Measurements from ENCODE around the gene ADSS2. TPM values are rescaled to one million over a fixed set of nuclear protein-coding genes. Genes with fewer than 3 reads are reported as not detected.

Gene ADSS2
- total RNA-seq, 1 experiment from 2014 or later = 76.7 TPM

DNA sequence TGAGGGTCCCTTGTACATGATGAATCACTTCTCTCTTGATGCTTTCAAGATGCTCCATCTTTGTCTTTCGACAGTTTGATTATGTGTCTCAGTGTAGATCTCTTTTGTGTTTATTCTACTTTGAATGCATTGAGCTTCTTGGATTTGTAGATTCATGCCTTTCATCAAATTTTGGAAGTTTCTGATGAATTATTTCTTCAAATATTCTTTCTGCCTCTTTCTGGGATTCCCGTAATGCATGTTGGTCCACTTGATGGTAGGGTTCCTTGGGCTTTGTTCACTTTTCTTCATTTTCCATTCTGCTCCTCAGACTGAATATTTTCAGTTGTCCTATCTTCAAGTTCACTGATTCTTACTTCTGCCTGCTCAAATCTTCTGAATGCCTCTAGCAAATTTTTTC lies 50.7 kb downstream of the ADSS2 start:
- no peaks in the 10 kb centered on the region for H3K4me1 ChIP-seq (replicated peaks; ENCODE audit: insufficient read depth)
- H3K27me3 ChIP-seq (ENCODE audit: insufficient read depth, low read depth) = no peaks in the 10 kb centered on the region
- CTCF ChIA-PET = interaction anchor here (0.6 kb wide), 1 partner anchor 61 kb away, joined by 8 read pairs; no protein-coding TSS in a partner anchor
- BruUV-seq (replicated peaks) = no TSS peak
- no peaks in the 10 kb centered on the region for H4K20me1 ChIP-seq (ENCODE audit: insufficient read depth)
- H3K4me2 ChIP-seq = no peak overlapping the region
- H3K4me3 ChIP-seq = no peak overlapping the region
- POLR2A ChIA-PET (ENCODE audit: unreplicated experiment) = no interaction called here
- H3K36me3 ChIP-seq (ENCODE audit: low read depth) = peaks cover 38% of the 10 kb centered on the region
- no peaks in the 10 kb centered on the region for H3K79me2 ChIP-seq (ENCODE audit: low read depth)
- H3F3A ChIP-seq (ENCODE audit: insufficient read depth, low read depth) = 0 out of 2 replicates have a peak, but pooled peaks cover 6% of the 10 kb centered on the region
- no peak overlapping the region for H3K27ac ChIP-seq
- H3K9me2 ChIP-seq (ENCODE audit: insufficient read depth) = no peaks in the 10 kb centered on the region
- TF ChIP-seq, protein P1, sequence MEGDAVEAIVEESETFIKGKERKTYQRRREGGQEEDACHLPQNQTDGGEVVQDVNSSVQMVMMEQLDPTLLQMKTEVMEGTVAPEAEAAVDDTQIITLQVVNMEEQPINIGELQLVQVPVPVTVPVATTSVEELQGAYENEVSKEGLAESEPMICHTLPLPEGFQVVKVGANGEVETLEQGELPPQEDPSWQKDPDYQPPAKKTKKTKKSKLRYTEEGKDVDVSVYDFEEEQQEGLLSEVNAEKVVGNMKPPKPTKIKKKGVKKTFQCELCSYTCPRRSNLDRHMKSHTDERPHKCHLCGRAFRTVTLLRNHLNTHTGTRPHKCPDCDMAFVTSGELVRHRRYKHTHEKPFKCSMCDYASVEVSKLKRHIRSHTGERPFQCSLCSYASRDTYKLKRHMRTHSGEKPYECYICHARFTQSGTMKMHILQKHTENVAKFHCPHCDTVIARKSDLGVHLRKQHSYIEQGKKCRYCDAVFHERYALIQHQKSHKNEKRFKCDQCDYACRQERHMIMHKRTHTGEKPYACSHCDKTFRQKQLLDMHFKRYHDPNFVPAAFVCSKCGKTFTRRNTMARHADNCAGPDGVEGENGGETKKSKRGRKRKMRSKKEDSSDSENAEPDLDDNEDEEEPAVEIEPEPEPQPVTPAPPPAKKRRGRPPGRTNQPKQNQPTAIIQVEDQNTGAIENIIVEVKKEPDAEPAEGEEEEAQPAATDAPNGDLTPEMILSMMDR (conservative IDR thresholded peaks at IDR 0.05) = no peak
- TF ChIP-seq EZH2 (IDR thresholded peaks at IDR 0.05; ENCODE audit: low read depth) = no peak
- H2AFZ ChIP-seq = no peak overlapping the region
- H3K9me3 ChIP-seq (ENCODE audit: insufficient read depth, low read depth) = peaks cover 19% of the 10 kb centered on the region
- intact Hi-C loops (cut with micrococcal nuclease; ENCODE audit: unreplicated experiment) = no loop called here
- no peak for DNase-seq

DNA sequence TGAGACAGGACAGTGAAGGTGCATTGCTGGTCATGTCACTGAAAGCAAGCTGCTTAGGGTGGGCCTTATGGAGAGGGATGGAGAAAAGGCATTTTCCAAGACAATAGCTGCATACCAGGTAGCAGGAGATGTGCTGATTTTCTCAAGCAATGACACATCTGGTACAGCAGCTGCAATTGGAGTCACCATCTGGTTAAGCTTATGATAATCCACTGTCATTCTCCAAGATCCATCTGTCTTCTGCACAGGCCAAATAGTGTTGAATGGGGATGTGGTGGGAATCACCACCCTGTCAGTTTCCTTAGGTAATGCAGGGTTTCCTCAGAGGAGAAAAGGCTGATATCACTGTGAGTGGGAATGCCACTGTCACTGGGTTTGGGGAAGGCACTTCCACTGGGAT lies 54.6 kb downstream of the ADSS2 start:
- Histone ChIP-seq H3K4me2 (no peak overlapping the region), H3F3A (ENCODE audit: insufficient read depth, low read depth) (peaks cover 9% of the 10 kb centered on the region; the same call in 1 of the 2 replicates), H3K27me3 (ENCODE audit: insufficient read depth, low read depth) (no peaks in the 10 kb centered on the region), H3K79me2 (ENCODE audit: low read depth) (no peaks in the 10 kb centered on the region), H2AFZ (no peak overlapping the region), H3K4me3 (no peak overlapping the region), H3K36me3 (ENCODE audit: low read depth) (peaks cover 14% of the 10 kb centered on the region), H3K9me2 (ENCODE audit: insufficient read depth) (no peaks in the 10 kb centered on the region), H3K4me1 (replicated peaks; ENCODE audit: insufficient read depth) (peaks cover 5% of the 10 kb centered on the region), H3K27ac (no peak overlapping the region), H4K20me1 (ENCODE audit: insufficient read depth) (no peaks in the 10 kb centered on the region), H3K9me3 (ENCODE audit: insufficient read depth, low read depth) (peaks cover 8% of the 10 kb centered on the region; the same call in 1 of the 2 replicates)
- BruUV-seq (replicated peaks) = no TSS peak
- no peak for TF ChIP-seq EZH2 (IDR thresholded peaks at IDR 0.05; ENCODE audit: low read depth)
- TF ChIP-seq, protein P1 (conservative IDR thresholded peaks at IDR 0.05) = no peak
- DNase-seq = no peak
- CTCF ChIA-PET = no interaction called here
- POLR2A ChIA-PET (ENCODE audit: unreplicated experiment) = no interaction called here
- intact Hi-C loops (cut with micrococcal nuclease; ENCODE audit: unreplicated experiment) = no loop called here

DNA sequence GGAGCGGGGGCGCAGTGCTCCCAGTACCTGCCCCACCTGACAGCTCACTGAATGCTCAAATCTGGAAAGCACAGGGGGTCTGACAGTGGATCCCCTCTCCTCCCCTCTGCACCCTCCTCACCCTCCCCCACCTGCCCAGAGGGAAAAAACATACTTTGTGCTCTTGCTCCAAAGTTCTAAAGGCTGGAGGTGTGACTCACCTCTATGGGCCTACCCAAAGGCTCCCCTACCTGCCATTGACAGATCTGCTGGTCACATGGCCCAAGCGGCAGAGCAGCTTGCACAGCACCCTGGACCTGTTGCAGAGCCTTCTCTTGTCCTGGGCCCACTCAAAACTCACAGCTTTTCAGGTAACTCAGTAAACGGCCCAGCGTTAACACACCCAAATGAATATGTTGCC lies 55.7 kb downstream of the ADSS2 start:
- no TSS peak for BruUV-seq (replicated peaks)
- Histone ChIP-seq H3K27me3 (ENCODE audit: insufficient read depth, low read depth) (no peaks in the 10 kb centered on the region), H3K36me3 (ENCODE audit: low read depth) (peaks cover 3% of the 10 kb centered on the region), H3F3A (ENCODE audit: insufficient read depth, low read depth) (peaks cover 19% of the 10 kb centered on the region; the same call in 1 of the 2 replicates), H4K20me1 (ENCODE audit: insufficient read depth) (no peaks in the 10 kb centered on the region), H3K4me2 (no peak overlapping the region), H3K4me1 (replicated peaks; ENCODE audit: insufficient read depth) (peaks cover 14% of the 10 kb centered on the region), H3K4me3 (no peak overlapping the region), H3K27ac (no peak overlapping the region), H2AFZ (no peak overlapping the region), H3K79me2 (ENCODE audit: low read depth) (no peaks in the 10 kb centered on the region), H3K9me2 (ENCODE audit: insufficient read depth) (no peaks in the 10 kb centered on the region), H3K9me3 (ENCODE audit: insufficient read depth, low read depth) (peaks cover 2% of the 10 kb centered on the region; the same call in 1 of the 2 replicates)
- no peak for DNase-seq
- ChIA-PET POLR2A (ENCODE audit: unreplicated experiment) (no interaction called here), CTCF (no interaction called here)
- TF ChIP-seq, protein P1 (conservative IDR thresholded peaks at IDR 0.05) = no peak
- TF ChIP-seq EZH2 (IDR thresholded peaks at IDR 0.05; ENCODE audit: low read depth) = no peak
- intact Hi-C loops (cut with micrococcal nuclease; ENCODE audit: unreplicated experiment) = no loop called here

Data from PC-9 (cell line).